ENCODE results near the gene TEX14. TPM values are rescaled to one million over a fixed set of nuclear protein-coding genes. Genes with fewer than 3 reads are reported as not detected.

TEX14 gene
- total and polyA plus RNA-seq, 10 of the 15 experiments (the other 5 are each of a cell fraction or from before 2014, with no cell fraction given) = 0.15 to 1.3 (median 0.66) TPM

- TF ChIP-seq RBBP5 (conservative IDR thresholded peaks at IDR 0.05) = no peak
- no peak for TF ChIP-seq GATAD2B (conservative IDR thresholded peaks at IDR 0.05; ENCODE audit: low read depth)
- no peak for TF ChIP-seq HCFC1 (IDR thresholded peaks at IDR 0.05; ENCODE audit: low read length)
Measured at GRCh38 chr17:58539698-58540097, 152.1 kb downstream of the TEX14 start (continued).

- Histone ChIP-seq H3K79me2 (ENCODE audit: control insufficient read depth, insufficient read depth, low read length) (no peaks in the 10 kb centered on the region), H3K4me3 (no peak overlapping the region), H3K9ac (ENCODE audit: control insufficient read depth, insufficient read depth, low read length) (no peak overlapping the region), H3K9me3 (replicated peaks; ENCODE audit: control insufficient read depth, insufficient read depth, low read length) (no peaks in the 10 kb centered on the region), H3K27ac (ENCODE audit: control insufficient read depth, insufficient read depth) (no peak overlapping the region), H3K4me1 (ENCODE audit: control insufficient read depth, insufficient read depth, low read length) (no peaks in the 10 kb centered on the region), H3K4me2 (ENCODE audit: control insufficient read depth, insufficient read depth) (no peak overlapping the region), H4K20me1 (ENCODE audit: control insufficient read depth, insufficient read depth) (no peaks in the 10 kb centered on the region), H3K27me3 (replicated peaks in 1 of 2; ENCODE audit: control insufficient read depth in 2 of 2, insufficient read depth in 2 of 2, low read length in 1 of 2) (no peaks in the 10 kb centered on the region; a peak in 1 of 4 replicates), H2AFZ (ENCODE audit: control insufficient read depth, low read depth, low read length) (no peak overlapping the region), H3K36me3 (ENCODE audit: control insufficient read depth in 2 of 2, insufficient read depth in 2 of 2, low read length in 1 of 2) (no peaks in the 10 kb centered on the region)
- ChIA-PET RAD21 (ENCODE audit: unreplicated experiment) (interaction anchor here (0.8 kb wide), 2 partner anchors 38 to 93 kb away, joined by 3 to 4 read pairs; no protein-coding TSS in a partner anchor), CTCF (interaction anchor here (0.9 to 4.6 kb wide), 5 partner anchors 20 to 50 kb away, joined by 3 to 45 read pairs (median 3); no protein-coding TSS in a partner anchor), POLR2A (interaction anchor here (0.6 to 1.0 kb wide), 2 partner anchors 93 to 165 kb away, joined by 3 to 4 read pairs; no protein-coding TSS in a partner anchor), SMC1A (ENCODE audit: uncharacterized antibody, unreplicated experiment) (interaction anchor here (0.7 to 1.0 kb wide), 2 partner anchors 19 to 50 kb away, joined by 4 read pairs; no protein-coding TSS in a partner anchor)
- no peak for TF ChIP-seq JUNB (IDR thresholded peaks at IDR 0.05)
- TF ChIP-seq CHD2 (IDR thresholded peaks at IDR 0.05; ENCODE audit: borderline replicate concordance, low read depth, low read length) = no peak
- TF ChIP-seq NFYB (IDR thresholded peaks at IDR 0.05; ENCODE audit: insufficient read depth, low read depth, low read length) = no peak
- no peak for TF ChIP-seq RELB (IDR thresholded peaks at IDR 0.05; ENCODE audit: low read depth)
- no peak for TF ChIP-seq STAT1 (conservative IDR thresholded peaks at IDR 0.05)
- TF ChIP-seq TARDBP (IDR thresholded peaks at IDR 0.05; ENCODE audit: borderline replicate concordance) = no peak
- no peak for TF ChIP-seq BHLHE40 (IDR thresholded peaks at IDR 0.05; ENCODE audit: borderline replicate concordance in 1 of 2, low read depth in 2 of 2, low read length in 1 of 2)
- TF ChIP-seq SREBF2 (IDR thresholded peaks at IDR 0.05; ENCODE audit: low read length) = no peak
- TF ChIP-seq NFIC (IDR thresholded peaks at IDR 0.05; ENCODE audit: low read depth, low read length) = no peak
- TF ChIP-seq MTA2 (IDR thresholded peaks at IDR 0.05; ENCODE audit: low read depth) = no peak
- FAIRE-seq (no peak), ATAC-seq (no peak), DNase-seq (ENCODE audit: low read depth, low spot score) (no peak)
- intact Hi-C loops (cut with micrococcal nuclease; ENCODE audit: unreplicated experiment) (no loop called here), in situ Hi-C loops (cut with MboI) (no loop called here)
- no TSS peak for BruUV-seq (replicated peaks)
- WGBS (ENCODE audit: insufficient coverage, insufficient replicate concordance, low lambda C conversion rate, missing lambda C conversion rate) = 77% methylated on average over 6 of the region's 6 CpGs
Measured at GRCh38 chr17:58538811-58539409, 152.9 kb downstream of the TEX14 start.

Measured in GM12878 (cell line).